Sigmoid colon (tissue), 4 donors: Measurements from ENCODE around the gene TPT1.

Experiments used
- EP300 ChIP-seq, 4 donors: sonication (generic); formaldehyde crosslinking; IDR thresholded peaks; one replicate each; pipeline ENCODE4 v1.6.1; 2017; ENCODE audit warnings: antibody characterized with exemption in 4 of 4
- POLR2AphosphoS5 ChIP-seq, 4 donors: sonication (generic); formaldehyde crosslinking; IDR thresholded peaks; one replicate each; pipeline ENCODE4 v1.6.1; 2017; ENCODE audit warnings: antibody characterized with exemption in 4 of 4
- TF ChIP-seq, protein P1 (sequence below), 4 experiments: fragments of 450-650 bp in 3 of 4; fragments of 200-600 bp in 1 of 4; IDR thresholded peaks; one replicate each; pipeline ENCODE4 v1.5.1; 2016 to 2019; ENCODE audit warnings: antibody characterized with exemption in 4 of 4, mild to moderate bottlenecking in 3 of 4, moderate library complexity in 2 of 4

DNA sequence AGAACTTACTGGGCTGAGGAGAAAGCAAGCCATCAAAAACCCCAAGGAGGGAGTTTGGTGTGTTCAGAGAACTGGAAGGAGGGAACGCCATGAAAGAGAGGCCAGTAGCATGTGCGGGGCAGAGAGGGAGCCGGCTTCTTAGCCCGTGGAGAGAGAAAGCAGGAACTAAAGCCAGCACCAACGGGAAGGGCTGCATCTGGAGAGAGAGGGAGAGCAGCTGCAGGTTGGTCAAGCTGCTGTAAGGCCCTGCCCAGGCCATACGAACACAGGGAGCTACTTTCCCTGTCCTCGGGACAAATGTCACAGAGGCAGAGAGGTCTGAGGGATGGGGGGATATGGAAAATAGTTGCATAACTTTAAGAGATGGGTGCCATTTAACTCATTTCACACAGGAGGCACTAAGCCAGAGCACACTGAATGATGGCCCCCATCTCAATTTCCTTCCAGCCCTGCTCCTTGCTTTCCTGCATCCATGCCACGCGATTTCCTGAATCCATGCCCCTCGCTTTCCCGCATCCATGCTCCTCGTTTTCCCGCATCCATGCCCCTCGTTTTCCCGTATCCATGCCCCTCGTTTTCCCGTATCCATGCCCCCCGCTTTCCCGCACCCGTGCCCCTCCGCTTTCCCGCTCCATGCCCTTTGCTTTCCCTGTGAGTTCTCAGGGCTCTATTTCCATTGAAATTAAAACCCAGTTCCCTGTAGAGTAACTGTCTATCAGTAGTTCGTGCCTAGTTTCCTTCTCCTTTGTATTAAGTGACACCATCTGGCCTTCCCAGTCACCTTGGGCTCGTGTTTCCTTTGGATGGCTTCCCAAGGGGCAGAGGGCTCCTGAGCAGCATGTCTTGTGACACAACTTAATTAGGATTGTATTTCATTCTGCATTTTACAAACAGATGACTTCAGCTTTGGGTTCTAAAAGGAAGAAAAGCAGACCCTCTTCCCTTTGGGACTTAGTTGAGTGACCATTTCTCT is 31.5 kb upstream of the TPT1 start:
- TF ChIP-seq EP300 (IDR thresholded peaks at IDR 0.05) (no peak), POLR2AphosphoS5 (IDR thresholded peaks at IDR 0.05) (no peak)
- TF ChIP-seq, protein P1, sequence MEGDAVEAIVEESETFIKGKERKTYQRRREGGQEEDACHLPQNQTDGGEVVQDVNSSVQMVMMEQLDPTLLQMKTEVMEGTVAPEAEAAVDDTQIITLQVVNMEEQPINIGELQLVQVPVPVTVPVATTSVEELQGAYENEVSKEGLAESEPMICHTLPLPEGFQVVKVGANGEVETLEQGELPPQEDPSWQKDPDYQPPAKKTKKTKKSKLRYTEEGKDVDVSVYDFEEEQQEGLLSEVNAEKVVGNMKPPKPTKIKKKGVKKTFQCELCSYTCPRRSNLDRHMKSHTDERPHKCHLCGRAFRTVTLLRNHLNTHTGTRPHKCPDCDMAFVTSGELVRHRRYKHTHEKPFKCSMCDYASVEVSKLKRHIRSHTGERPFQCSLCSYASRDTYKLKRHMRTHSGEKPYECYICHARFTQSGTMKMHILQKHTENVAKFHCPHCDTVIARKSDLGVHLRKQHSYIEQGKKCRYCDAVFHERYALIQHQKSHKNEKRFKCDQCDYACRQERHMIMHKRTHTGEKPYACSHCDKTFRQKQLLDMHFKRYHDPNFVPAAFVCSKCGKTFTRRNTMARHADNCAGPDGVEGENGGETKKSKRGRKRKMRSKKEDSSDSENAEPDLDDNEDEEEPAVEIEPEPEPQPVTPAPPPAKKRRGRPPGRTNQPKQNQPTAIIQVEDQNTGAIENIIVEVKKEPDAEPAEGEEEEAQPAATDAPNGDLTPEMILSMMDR (IDR thresholded peaks at IDR 0.05): no peak
